NAMALWA (cell line): ENCODE measurements around the gene TSHZ2.
A peak's percentile ranks its signal among the peaks of the same experiment; 100 is the strongest.

Source experiments
- DNase-seq: peaks from one replicate; pipeline ENCODE4 v3.0.0-alpha.2; 2015; ENCODE audit warnings: low spot score

The TSHZ2 gene

GRCh38 chr20:53027089-53027488, 54.9 kb downstream of the TSHZ2 start:
- no peak for DNase-seq

- no peak for DNase-seq
Observed at GRCh38 chr20:53028337-53029007, 56.3 kb downstream of the TSHZ2 start.

GRCh38 chr20:53030061-53030460, 57.9 kb downstream of the TSHZ2 start:
- DNase-seq = no peak

GRCh38 chr20:53032046-53032445, 59.9 kb downstream of the TSHZ2 start:
- DNase-seq = no peak

- DNase-seq = no peak
Observed at GRCh38 chr20:53032478-53032932, 60.3 kb downstream of the TSHZ2 start.

GRCh38 chr20:53033176-53033575, 61.0 kb downstream of the TSHZ2 start:
- DNase-seq = no peak

GRCh38 chr20:53034899-53035298, 62.7 kb downstream of the TSHZ2 start:
- DNase-seq = no peak

- DNase-seq = no peak
Observed at GRCh38 chr20:53036992-53037391, 64.8 kb downstream of the TSHZ2 start.

- DNase-seq = no peak
Observed at GRCh38 chr20:53037621-53038020, 65.5 kb downstream of the TSHZ2 start.

GRCh38 chr20:53038299-53038698, 66.1 kb downstream of the TSHZ2 start:
- DNase-seq = no peak

- peak; percentile 2 for DNase-seq
Observed at GRCh38 chr20:53040693-53041589, 68.8 kb downstream of the TSHZ2 start.

GRCh38 chr20:53042521-53042920, 70.4 kb downstream of the TSHZ2 start:
- DNase-seq = no peak

GRCh38 chr20:53044296-53044695, 72.1 kb downstream of the TSHZ2 start:
- no peak for DNase-seq

- DNase-seq = no peak
Observed at GRCh38 chr20:53045941-53046340, 73.8 kb downstream of the TSHZ2 start.

GRCh38 chr20:53047203-53047602, 75.0 kb downstream of the TSHZ2 start:
- no peak for DNase-seq

GRCh38 chr20:53048387-53048786, 76.2 kb downstream of the TSHZ2 start:
- no peak for DNase-seq

GRCh38 chr20:53050338-53050737, 78.2 kb downstream of the TSHZ2 start:
- DNase-seq = no peak

GRCh38 chr20:53052380-53052779, 80.2 kb downstream of the TSHZ2 start:
- DNase-seq = no peak

GRCh38 chr20:53053595-53053994, 81.4 kb downstream of the TSHZ2 start:
- DNase-seq = no peak

- no peak for DNase-seq
Observed at GRCh38 chr20:53055367-53056067, 83.4 kb downstream of the TSHZ2 start.

GRCh38 chr20:53057579-53057978, 85.4 kb downstream of the TSHZ2 start:
- no peak for DNase-seq

GRCh38 chr20:53059848-53060247, 87.7 kb downstream of the TSHZ2 start:
- no peak for DNase-seq
